CD4-positive, alpha-beta T cell treated with Interleukin-4 for 4 hours (primary cell): Measurements from ENCODE around the gene DNAAF5.
"Not testable (repeated sequence)": the region's sequence is repeated elsewhere in the genome, so short reads cannot be mapped to it uniquely, and the experiment has no call there.

Experiments used
- DNase-seq: peaks from one replicate; pipeline ENCODE4 v3.0.0-alpha.2; 2020

The DNAAF5 gene

GRCh38 chr7:748446-748845, 21.9 kb downstream of the DNAAF5 start:
- no peak for DNase-seq

- no peak for DNase-seq
Observed at GRCh38 chr7:749140-749551, 22.6 kb downstream of the DNAAF5 start.

GRCh38 chr7:750111-750905, 23.8 kb downstream of the DNAAF5 start:
- no peak for DNase-seq

GRCh38 chr7:751826-752225, 25.3 kb downstream of the DNAAF5 start:
- no peak for DNase-seq

DNA sequence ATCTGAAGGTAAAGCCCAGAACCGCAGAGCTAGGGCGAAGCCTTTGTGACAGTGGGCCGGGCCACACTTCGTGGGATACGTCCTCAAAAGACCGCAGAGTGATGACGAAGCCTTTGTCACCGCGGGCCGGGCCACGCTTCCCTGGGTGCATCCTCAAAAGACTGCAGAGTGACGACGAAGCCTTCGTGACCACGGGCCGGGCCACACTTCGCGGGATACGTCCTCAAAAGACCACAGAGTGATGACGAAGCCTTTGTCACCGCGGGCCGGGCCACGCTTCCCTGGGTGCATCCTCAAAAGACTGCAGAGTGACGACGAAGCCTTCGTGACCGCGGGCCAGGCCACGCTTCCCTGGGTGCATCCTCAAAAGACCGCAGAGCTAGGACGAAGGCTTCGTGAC, 25.8 kb downstream of the DNAAF5 start:
- not testable (repeated sequence) for DNase-seq

DNA sequence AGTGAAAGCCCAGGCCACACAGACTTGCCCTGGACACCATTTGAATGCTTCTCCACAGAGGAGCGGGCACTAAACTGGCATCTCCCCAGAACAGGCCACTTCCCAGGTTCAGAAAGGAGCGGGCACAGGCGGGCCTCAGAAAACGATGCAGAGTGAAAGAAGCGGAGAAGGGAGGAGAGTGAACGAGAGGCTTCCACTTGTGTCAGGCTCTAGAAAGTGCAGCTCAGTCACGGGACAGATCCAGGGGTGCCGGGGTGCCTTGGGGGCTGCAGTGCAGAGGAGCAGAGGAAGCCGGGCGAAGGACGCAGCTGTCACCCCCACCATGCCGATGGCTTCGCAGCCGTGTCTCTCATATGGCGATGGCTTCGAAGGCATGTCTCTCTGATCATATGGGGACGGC, 26.7 kb downstream of the DNAAF5 start:
- no peak for DNase-seq

DNA sequence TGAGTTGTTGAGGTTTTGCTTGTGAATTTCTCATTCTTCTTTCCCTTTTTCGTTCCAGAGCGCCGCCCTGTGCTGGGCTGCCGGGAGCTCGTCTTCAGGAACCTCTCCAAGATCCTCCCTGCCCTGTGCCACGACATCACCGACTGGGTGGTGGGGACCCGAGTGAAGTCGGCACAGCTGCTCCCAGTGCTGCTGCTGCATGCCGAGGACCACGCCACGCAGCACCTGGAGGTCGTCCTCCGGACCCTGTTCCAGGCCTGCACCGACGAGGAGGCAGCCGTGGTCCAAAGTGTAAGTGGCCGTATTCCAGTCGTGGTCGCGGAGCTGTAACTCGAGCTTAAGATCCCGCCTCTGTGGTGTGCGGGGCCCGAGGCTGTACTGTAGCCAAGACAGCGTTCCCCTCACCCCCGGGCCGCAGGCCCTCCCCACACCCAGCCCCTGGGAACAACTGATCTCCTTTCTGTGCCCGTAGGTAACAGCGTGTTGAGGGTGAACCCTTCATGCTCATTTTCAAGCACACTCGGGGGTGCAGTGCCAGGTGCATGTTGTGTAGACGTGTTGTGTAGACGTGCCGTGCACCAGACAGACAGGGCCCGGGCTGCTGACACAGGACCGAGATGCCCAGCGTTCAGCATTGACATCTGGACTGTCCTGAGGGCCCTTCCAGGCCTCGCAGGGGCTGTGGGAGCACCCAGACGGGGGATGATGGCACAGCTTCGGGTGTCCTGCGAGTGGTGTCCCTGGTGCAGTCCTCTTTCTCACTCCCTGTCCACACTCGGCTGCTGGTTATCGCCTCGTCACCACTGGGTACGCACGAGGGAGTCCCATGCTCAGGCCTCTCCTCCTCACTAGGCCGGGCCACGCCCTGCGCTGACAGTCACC, 28.3 kb downstream of the DNAAF5 start:
- no peak for DNase-seq

GRCh38 chr7:755413-755805, 28.9 kb downstream of the DNAAF5 start:
- no peak for DNase-seq

- DNase-seq = no peak
Observed at GRCh38 chr7:756231-756927, 29.9 kb downstream of the DNAAF5 start.

DNA sequence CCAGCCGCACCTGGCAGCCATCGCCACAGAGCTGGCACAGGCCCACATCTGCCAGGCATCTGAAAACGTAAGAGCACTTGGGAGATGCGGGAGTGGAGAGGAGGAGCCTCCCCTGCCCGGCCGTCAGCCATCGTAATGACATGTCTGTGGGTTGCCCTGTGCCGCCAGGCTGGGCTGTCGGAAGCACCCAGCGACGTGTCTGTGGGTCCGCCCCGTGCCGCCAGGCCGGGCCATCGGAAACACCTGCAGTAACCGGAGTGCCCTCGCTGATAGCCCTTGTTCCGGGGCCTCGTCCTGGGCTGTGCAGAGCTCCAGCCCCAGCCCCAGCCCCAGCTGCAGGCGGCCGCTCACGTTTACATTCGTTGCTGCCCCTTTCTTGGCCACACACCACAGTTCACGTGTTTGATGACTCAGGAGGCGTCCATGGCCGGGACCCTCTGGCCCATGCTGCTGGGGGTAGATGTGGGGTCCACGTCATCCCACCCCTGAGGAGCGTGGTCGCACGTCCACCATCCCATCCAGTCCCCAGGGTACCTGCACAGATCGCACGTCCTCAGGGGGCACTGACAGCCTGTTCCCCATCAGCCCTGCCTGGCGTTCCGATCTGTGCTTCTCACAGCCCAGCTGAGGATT, 30.5 kb downstream of the DNAAF5 start:
- no peak for DNase-seq

- DNase-seq = no peak
Observed at GRCh38 chr7:757741-758163, 31.3 kb downstream of the DNAAF5 start.

DNA sequence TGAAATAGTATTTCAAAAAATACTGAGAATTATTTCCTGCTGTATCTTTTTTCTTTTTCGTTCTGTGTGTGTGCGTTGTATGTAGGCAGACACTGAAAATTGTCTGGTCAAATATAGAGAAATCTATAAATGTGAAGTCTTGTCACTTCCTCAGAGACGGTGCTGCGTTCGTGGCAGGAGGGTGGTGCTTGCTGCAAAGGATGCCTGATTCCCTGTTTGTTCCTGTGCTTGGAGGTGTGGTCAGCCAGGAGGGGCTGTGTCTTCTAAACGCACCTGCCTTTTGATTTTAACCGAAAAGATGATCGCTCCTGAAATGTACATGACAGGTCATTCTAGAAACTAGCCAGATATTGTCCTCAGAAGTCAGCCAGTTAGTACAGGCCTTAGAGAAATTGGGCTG, 33.1 kb downstream of the DNAAF5 start:
- DNase-seq = no peak

DNA sequence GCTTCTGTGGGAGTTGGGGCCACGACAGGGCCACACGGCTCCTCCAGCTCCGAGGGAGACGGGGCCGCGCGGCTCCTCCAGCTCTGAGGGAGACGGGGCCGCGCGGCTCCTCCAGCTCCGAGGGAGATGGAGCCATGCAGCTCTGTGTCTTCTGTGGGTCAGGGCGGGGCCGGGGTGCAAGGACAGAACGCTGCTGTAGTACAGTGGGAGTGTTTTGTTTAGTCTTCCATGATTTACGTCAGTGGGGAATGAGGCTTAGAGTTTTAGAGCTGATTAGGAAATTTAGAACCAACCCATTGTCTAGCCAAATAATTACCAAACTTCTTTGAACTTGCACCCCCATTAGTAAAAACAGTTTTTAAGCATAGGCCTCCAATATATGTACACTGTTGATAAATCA, 33.5 kb downstream of the DNAAF5 start:
- DNase-seq = no peak

DNA sequence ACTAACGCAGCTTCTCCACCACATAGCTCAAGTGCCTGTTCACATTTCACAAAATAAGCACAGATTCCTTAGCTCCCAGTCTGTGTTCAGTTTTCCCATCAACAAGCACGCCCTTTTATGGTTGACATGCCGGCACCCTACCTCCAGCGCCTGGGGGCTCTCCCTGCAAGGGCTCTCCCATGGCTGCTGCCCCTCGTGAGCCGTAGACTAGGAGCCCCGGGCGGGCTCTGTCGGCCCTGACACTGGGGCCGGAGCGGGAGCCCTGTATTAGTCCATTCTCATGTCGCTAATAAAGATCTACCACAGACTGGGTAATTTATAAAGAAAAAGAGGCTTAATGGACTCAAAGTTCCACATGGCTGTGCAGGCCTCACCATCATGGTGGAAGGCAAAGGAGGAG, 34.6 kb downstream of the DNAAF5 start:
- no peak for DNase-seq

GRCh38 chr7:761631-762030, 35.1 kb downstream of the DNAAF5 start:
- no peak for DNase-seq

GRCh38 chr7:762885-763284, 36.4 kb downstream of the DNAAF5 start:
- no peak for DNase-seq

- no peak for DNase-seq
Observed at GRCh38 chr7:763762-764161, 37.3 kb downstream of the DNAAF5 start.

GRCh38 chr7:765383-765782, 38.9 kb downstream of the DNAAF5 start:
- DNase-seq = no peak

DNA sequence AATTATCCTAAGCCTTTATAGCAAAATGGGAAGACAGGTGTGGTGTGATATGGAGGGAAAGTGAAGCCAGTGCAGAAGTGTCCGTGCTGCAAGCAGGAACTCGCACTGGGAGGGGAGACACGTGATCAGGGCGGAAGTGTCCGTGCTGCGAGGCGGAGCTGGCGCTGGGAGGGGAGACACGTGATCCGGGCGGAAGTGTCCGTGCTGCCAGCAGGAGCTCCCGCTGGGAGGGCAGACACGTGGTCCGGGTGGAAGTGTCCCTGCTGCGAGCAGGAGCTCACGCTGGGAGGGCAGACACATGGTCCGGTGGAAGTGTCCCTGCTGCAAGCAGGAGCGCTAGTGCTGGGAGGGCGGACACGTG, 41.1 kb downstream of the DNAAF5 start:
- no peak for DNase-seq

DNA sequence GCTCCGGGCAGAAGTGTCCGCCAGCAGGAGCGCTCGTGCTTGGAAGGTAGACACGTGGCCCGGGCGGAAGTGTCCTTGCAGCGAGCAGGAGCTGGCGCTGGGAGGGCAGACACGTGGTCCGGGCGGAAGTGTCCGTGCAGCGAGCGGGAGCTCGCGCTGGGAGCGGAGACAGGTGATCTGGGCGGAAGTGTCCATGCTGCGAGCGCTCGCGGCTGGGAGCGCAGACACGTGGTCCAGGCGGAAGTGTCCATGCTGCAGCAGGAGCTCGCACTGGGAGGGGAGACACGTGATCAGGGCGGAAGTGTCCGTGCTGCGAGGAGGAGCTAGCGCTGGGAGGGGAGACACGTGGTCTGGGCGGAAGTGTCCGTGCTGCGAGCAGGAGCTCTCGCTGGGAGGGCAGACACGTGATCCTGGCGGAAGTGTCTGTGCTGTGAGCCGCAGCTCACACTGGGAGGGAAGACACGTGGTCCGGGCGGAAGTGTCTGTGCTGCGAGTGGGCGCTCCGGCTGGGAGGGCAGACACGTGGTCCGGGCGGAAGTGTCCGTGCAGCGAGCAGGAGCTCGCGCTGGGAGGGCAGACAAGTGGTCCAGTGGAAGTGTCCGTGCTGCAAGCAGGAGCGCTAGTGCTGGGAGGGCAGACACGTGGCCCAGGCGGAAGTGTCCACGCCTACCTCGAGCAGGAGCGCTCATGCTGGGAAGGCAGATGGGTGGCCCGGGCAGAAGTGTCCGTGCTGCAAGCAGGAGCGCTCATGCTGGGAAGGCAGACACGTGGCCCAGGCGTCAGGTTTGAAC, 41.6 kb downstream of the DNAAF5 start:
- DNase-seq = no peak

- no peak for DNase-seq
Observed at GRCh38 chr7:768881-769504, 42.5 kb downstream of the DNAAF5 start.

DNA sequence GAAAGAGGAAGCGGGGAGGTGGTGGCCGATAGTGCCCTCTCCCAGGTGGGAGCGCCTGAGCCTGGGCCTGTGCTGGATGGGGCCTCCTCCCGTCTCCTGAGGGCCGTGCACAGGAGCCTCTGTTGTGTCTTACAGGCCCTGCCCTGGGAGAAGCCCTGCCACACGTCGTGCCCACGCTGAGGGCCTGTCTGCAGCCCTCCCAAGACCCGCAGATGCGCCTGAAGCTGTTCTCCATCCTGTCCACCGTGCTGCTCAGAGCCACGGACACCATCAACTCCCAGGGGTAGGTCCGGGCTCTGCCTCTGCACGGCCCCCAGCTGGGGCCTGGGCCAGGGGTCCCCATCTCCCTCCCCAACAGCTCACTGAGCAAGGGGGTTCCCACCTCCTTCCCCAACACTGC, 43.8 kb downstream of the DNAAF5 start:
- no peak for DNase-seq
